H1 (cell line): ENCODE measurements around the gene ZNF451. TPM values are rescaled to one million over a fixed set of nuclear protein-coding genes. Genes with fewer than 3 reads are reported as not detected.

Experiments
- CTCF ChIA-PET: fragments of 300-600 bp; sonication (Branson Sonifier 250); formaldehyde crosslinking; loops from one replicate; lab custom pipeline; 2021; ENCODE audit not compliant: partially characterized antibody; lab: Charles Lee
- POLR2A ChIA-PET: fragments of 300-600 bp; sonication (Branson Sonifier 250); formaldehyde crosslinking; loops from one replicate; lab custom pipeline; 2021; ENCODE audit warnings: inconsistent platforms; ENCODE audit not compliant: partially characterized antibody; lab: Charles Lee
- DNase-seq, 2 experiments: peaks; one replicate each; pipeline versions ENCODE4 v3.0.0 to v3.0.0-alpha.2; 2010 to 2022; ENCODE audit warnings: low spot score in 2 of 2, low read depth in 1 of 2, mixed read lengths in 1 of 2
- FAIRE-seq: peaks from 2 replicates; lab custom pipeline; 2011; peaks lifted over from hg19 to GRCh38; lab: Jason Lieb, UNC
- H2AFZ ChIP-seq: 2 replicates; pipeline ENCODE4 v1.8.1; 2012; ENCODE audit warnings: low read length, inconsistent platforms
- H2AK5ac ChIP-seq: 2 replicates; pipeline ENCODE4 v1.6.1; 2013; ENCODE audit warnings: low read depth, low read length
- H2BK120ac ChIP-seq: replicated peaks from 2 replicates; pipeline ENCODE3; 2013; ENCODE audit warnings: low read depth, low read length, inconsistent platforms
- H2BK12ac ChIP-seq: 2 replicates; pipeline ENCODE4 v1.6.1; 2013; ENCODE audit warnings: low read depth, low read length
- H2BK15ac ChIP-seq: 2 replicates; pipeline ENCODE4 v1.6.1; 2013; ENCODE audit warnings: low read length
- H2BK20ac ChIP-seq: 2 replicates; pipeline ENCODE4 v1.6.1; 2013; ENCODE audit warnings: low read length
- H2BK5ac ChIP-seq: 2 replicates; pipeline ENCODE4 v1.6.1; 2013; ENCODE audit warnings: low read depth, low read length
- H3K14ac ChIP-seq: 2 replicates; pipeline ENCODE4 v1.6.1; 2013; ENCODE audit warnings: inconsistent platforms; ENCODE audit not compliant: insufficient read length
- H3K18ac ChIP-seq: 2 replicates; pipeline ENCODE4 v1.6.1; 2013; ENCODE audit warnings: low read length; ENCODE audit errors: extremely low read depth
- H3K23ac ChIP-seq: 2 replicates; pipeline ENCODE4 v1.6.1; 2013; ENCODE audit warnings: inconsistent platforms; ENCODE audit not compliant: insufficient read length
- H3K23me2 ChIP-seq: 2 replicates; pipeline ENCODE4 v1.6.1; 2013; ENCODE audit warnings: low read depth, low read length
- H3K27ac ChIP-seq: 2 replicates; pipeline ENCODE4 v1.6.1; 2011; ENCODE audit warnings: low read depth, low read length, inconsistent platforms
- H3K27me3 ChIP-seq, 4 experiments: replicated peaks in 1 of 4; 1 replicate in 1 of 4; 2 replicates in 3 of 4; pipeline versions ENCODE4 v1.6.1 to v1.8.1; 2011 to 2013; ENCODE audit warnings: low read length in 3 of 4, mild to moderate bottlenecking in 3 of 4, inconsistent platforms in 2 of 4, mixed read lengths in 2 of 4, moderate library complexity in 1 of 4; ENCODE audit not compliant: control insufficient read depth in 3 of 4, insufficient read depth in 3 of 4; ENCODE audit errors: extremely low read depth in 1 of 4
- H3K36me3 ChIP-seq, 4 experiments: 2 replicates each; pipeline versions ENCODE4 v1.6.1 to v1.8.1; 2011 to 2013; ENCODE audit warnings: mild to moderate bottlenecking in 4 of 4, low read length in 3 of 4, moderate library complexity in 2 of 4, control low read depth in 1 of 4, inconsistent platforms in 1 of 4; ENCODE audit not compliant: insufficient read depth in 4 of 4, control insufficient read depth in 2 of 4
- H3K4ac ChIP-seq: replicated peaks from 2 replicates; pipeline ENCODE3; 2013; ENCODE audit warnings: low read length, low read depth, mixed read lengths, inconsistent platforms; ENCODE audit not compliant: insufficient read length
- H3K4me1 ChIP-seq, 4 experiments: replicated peaks in 1 of 4; 1 replicate in 1 of 4; 2 replicates in 3 of 4; pipeline versions ENCODE4 v1.6.1 to v1.8.1; 2011 to 2013; ENCODE audit warnings: low read length in 3 of 4, inconsistent platforms in 2 of 4, mixed read lengths in 1 of 4; ENCODE audit not compliant: insufficient read depth in 4 of 4, control insufficient read depth in 3 of 4
- H3K4me2 ChIP-seq, 2 experiments: 2 replicates each; pipeline versions ENCODE4 v1.6.1 to v1.8.1; 2011 to 2013; ENCODE audit warnings: low read depth in 2 of 2, low read length in 2 of 2, control low read depth in 1 of 2, inconsistent platforms in 1 of 2, mild to moderate bottlenecking in 1 of 2; ENCODE audit not compliant: insufficient read depth in 1 of 2
- H3K4me3 ChIP-seq, 4 experiments: fragments of 200-600, 300-600 bp in 1 of 4; sonication (generic), shearing (Covaris generic), sonication (Bioruptor Twin) in 1 of 4; 2 replicates each; pipeline versions ENCODE4 v1.5.1 to v1.8.1; 2011 to 2016; ENCODE audit warnings: low read length in 4 of 4, low read depth in 3 of 4, control low read depth in 2 of 4, inconsistent platforms in 2 of 4, mild to moderate bottlenecking in 2 of 4, mixed read lengths in 1 of 4, moderate library complexity in 1 of 4; ENCODE audit not compliant: insufficient read depth in 2 of 4; ENCODE audit errors: extremely low read depth in 1 of 4
- H3K56ac ChIP-seq: replicated peaks from 2 replicates; pipeline ENCODE3; 2013; ENCODE audit warnings: low read depth, mild to moderate bottlenecking, mixed read lengths, low read length, inconsistent platforms; ENCODE audit not compliant: insufficient read length
- H3K79me1 ChIP-seq: 2 replicates; pipeline ENCODE4 v1.6.1; 2013; ENCODE audit warnings: low read depth, low read length, control low read depth
- H3K79me2 ChIP-seq, 2 experiments: 2 replicates each; pipeline versions ENCODE4 v1.6.1 to v1.8.1; 2012 to 2013; ENCODE audit warnings: low read length in 2 of 2, mild to moderate bottlenecking in 2 of 2, inconsistent platforms in 1 of 2; ENCODE audit not compliant: insufficient read depth in 2 of 2, control insufficient read depth in 1 of 2
- H3K9ac ChIP-seq, 4 experiments: replicated peaks in 1 of 4; 1 replicate in 1 of 4; 2 replicates in 3 of 4; pipeline versions ENCODE4 v1.6.1 to v1.8.1; 2011 to 2013; ENCODE audit warnings: low read depth in 3 of 4, low read length in 3 of 4, control low read depth in 2 of 4, mild to moderate bottlenecking in 2 of 4, moderate library complexity in 2 of 4, inconsistent platforms in 1 of 4; ENCODE audit errors: extremely low read depth in 1 of 4
- H3K9me3 ChIP-seq, 2 experiments: 2 replicates each; pipeline versions ENCODE4 v1.6.1 to v1.8.1; 2012 to 2013; ENCODE audit warnings: mild to moderate bottlenecking in 2 of 2, moderate library complexity in 2 of 2, control low read depth in 1 of 2, inconsistent platforms in 1 of 2, low read depth in 1 of 2, low read length in 1 of 2, mixed read lengths in 1 of 2; ENCODE audit not compliant: insufficient read depth in 2 of 2
- H4K20me1 ChIP-seq, 2 experiments: replicated peaks in 1 of 2; 2 replicates each; pipeline versions ENCODE3 to v1.8.1; 2011 to 2013; ENCODE audit warnings: inconsistent platforms in 2 of 2, low read length in 2 of 2, mild to moderate bottlenecking in 1 of 2; ENCODE audit not compliant: insufficient read depth in 2 of 2, control insufficient read depth in 1 of 2
- H4K5ac ChIP-seq: 2 replicates; pipeline ENCODE4 v1.6.1; 2013; ENCODE audit warnings: low read length, low read depth, mixed read lengths, inconsistent platforms; ENCODE audit not compliant: insufficient read length
- H4K8ac ChIP-seq: 2 replicates; pipeline ENCODE4 v1.8.0; 2013; ENCODE audit warnings: mild to moderate bottlenecking, moderate library complexity, low read length, inconsistent platforms; ENCODE audit not compliant: insufficient read depth; ENCODE audit errors: extremely low read depth
- H4K91ac ChIP-seq: replicated peaks from 2 replicates; pipeline ENCODE3; 2013; ENCODE audit warnings: low read length, mixed read lengths, inconsistent platforms; ENCODE audit not compliant: insufficient read length
- CEBPB ChIP-seq: IDR thresholded peaks from 2 replicates; pipeline ENCODE4 v1.6.1; 2012; ENCODE audit warnings: low read depth, low read length
- WGBS, 2 experiments: shearing (Covaris generic) in 1 of 2; methylation state at CpG; one replicate each; pipeline versions ENCODE4 v1.1.6 to v1.1.7; 2013 to 2015; ENCODE audit warnings: low lambda C conversion rate in 2 of 2, mixed read lengths in 2 of 2, inconsistent platforms in 1 of 2, low coverage in 1 of 2, missing lambda C conversion rate in 1 of 2; ENCODE audit not compliant: insufficient replicate concordance in 2 of 2, insufficient coverage in 1 of 2, insufficient read length in 1 of 2; ENCODE audit errors: extremely low coverage in 1 of 2, missing lambda C conversion rate in 1 of 2; 5-methylcytosine and 5-hydroxymethylcytosine counted together
- polyA plus RNA-seq, 7 experiments: library from polyadenylated mRNA; depleted of rRNA in 3 of 7; stranded (reverse) in 5 of 7; unstranded in 2 of 7; fragments of >200 nt in 5 of 7; fragments of 200-250 nt in 2 of 7; gene quantifications; 1 replicate in 5 of 7; 2 replicates in 1 of 7; 4 replicates in 1 of 7; pipeline versions ENCODE4 v1.2.1 to v1.2.3, GENCODE V29; 2011 to 2013; ENCODE audit warnings: missing spikeins in 2 of 7, mixed read lengths in 2 of 7
- total RNA-seq: library from RNA; stranded (reverse); fragmentation: NEBNext Ultra II Directional; extraction: Animal tissue kit (Norgen Biotek cat#: 25700); gene quantifications from 2 replicates; pipeline ENCODE4 v1.2.1, GENCODE V29; 2021

The ZNF451 gene
- total and polyA plus RNA-seq, 2 of the 8 experiments (the other 6 are each of a cell fraction or from before 2014, with no cell fraction given): 10.7 to 56.8 TPM

DNA sequence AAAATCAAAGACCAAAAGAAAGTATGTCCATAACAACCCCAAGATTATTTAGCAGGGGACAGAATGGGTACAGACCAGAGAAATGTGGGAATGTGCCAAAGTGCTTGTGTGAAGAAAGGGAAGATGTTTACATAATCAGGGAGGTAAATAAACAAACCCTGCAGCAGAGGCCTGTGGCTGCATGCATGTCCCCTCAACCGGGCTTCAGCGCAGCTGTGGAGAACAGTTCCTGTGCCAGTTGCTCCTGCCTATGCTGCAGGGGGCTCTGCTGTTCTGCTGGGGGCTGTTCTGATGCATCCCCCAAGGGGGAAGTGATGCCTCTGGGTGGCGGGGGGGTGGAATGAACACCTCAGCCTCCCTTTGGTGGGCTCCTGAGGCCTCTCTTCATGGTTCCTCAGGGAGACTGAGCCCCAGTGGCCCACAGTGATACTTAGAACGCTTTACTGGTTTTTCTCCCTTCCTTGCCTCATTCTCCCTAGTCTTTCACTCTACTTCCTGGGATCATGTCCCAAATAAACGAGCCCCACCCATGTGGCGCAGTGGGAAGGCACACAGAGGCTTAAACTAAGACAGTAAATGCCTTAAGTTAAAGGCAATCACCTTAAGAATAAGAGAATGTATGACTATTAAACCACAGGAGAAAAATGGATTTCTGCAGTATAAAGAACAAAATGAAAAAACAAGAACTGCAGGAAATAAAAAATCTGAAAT lies 109.1 kb downstream of the ZNF451 start:
- H3K4me2 ChIP-seq: no peak overlapping the region; a peak in 1 of 4 replicates
- no peak overlapping the region for H3K9ac ChIP-seq
- peaks cover 0 to 2% of the 10 kb centered on the region in 2 experiments for H4K20me1 ChIP-seq
- H2AFZ ChIP-seq: no peak overlapping the region
- peaks cover 4% of the 10 kb centered on the region; the same call in 1 of the 2 replicates for H3K79me1 ChIP-seq
- peaks cover 0 to 4% (median 0%) of the 10 kb centered on the region in 4 experiments; a peak in 1 of 8 replicates for H3K36me3 ChIP-seq
- H2BK12ac ChIP-seq: no peak overlapping the region
- no peak overlapping the region for H2BK5ac ChIP-seq
- H3K56ac ChIP-seq: no peak overlapping the region
- no peak overlapping the region for H4K91ac ChIP-seq
- H4K8ac ChIP-seq: no peak overlapping the region
- H3K27me3 ChIP-seq: no peaks in the 10 kb centered on the region
- no peak overlapping the region for H2BK20ac ChIP-seq
- no peaks in the 10 kb centered on the region for H3K23me2 ChIP-seq
- H3K18ac ChIP-seq: no peak overlapping the region
- DNase-seq (no peak), FAIRE-seq (no peak)
- H2BK15ac ChIP-seq: no peak overlapping the region
- H3K27ac ChIP-seq: no peak overlapping the region
- H3K9me3 ChIP-seq: no peaks in the 10 kb centered on the region
- H3K4ac ChIP-seq: no peak overlapping the region
- H2BK120ac ChIP-seq: no peak overlapping the region
- H3K4me1 ChIP-seq: peaks cover 0 to 4% (median 3%) of the 10 kb centered on the region in 4 experiments; a peak in 5 of 7 replicates
- H4K5ac ChIP-seq: no peak overlapping the region
- H3K14ac ChIP-seq: no peak overlapping the region
- ChIA-PET POLR2A (interaction anchor here (0.6 kb wide), 1 partner anchor 264 kb away, joined by 3 read pairs; no protein-coding TSS in a partner anchor), CTCF (interaction anchor here (0.7 to 1.3 kb wide), 7 partner anchors 9 to 519 kb away, joined by 3 to 7 read pairs (median 4); no protein-coding TSS in a partner anchor)
- H3K4me3 ChIP-seq: no peak overlapping the region
- peaks cover 0 to 10% of the 10 kb centered on the region in 2 experiments; a peak in 2 of 4 replicates for H3K79me2 ChIP-seq
- no peak overlapping the region for H2AK5ac ChIP-seq
- no peak overlapping the region for H3K23ac ChIP-seq
- 77% methylated on average over 6 of the region's 6 CpGs; no CpG with 5 or more reads in 1 of the 2 experiments for WGBS, 2 experiments
- no peak for TF ChIP-seq CEBPB
